Ovary (tissue), 9 donors: ENCODE results near the gene NR2F1-AS1. TPM values are rescaled to one million over a fixed set of nuclear protein-coding genes. Genes with fewer than 3 reads are reported as not detected.

ENCODE experiments used
- DNase-seq, 5 donors: peaks; one replicate each; pipeline ENCODE4 v3.0.0-alpha.2; 2019 to 2020
- H3K27ac ChIP-seq, 2 donors: fragments of 200-600 bp; one replicate each; pipeline versions ENCODE4 v1.5.1 to v1.8.0; 2019 to 2022
- H3K27me3 ChIP-seq: fragments of 200-600 bp; one replicate; pipeline ENCODE4 v1.8.0; 2022
- H3K36me3 ChIP-seq: fragments of 200-600 bp; sonication (generic); one replicate; pipeline ENCODE4 v1.5.1; 2019
- H3K4me1 ChIP-seq: one replicate; pipeline ENCODE4 v1.8.1; 2013; ENCODE audit warnings: mild to moderate bottlenecking, moderate library complexity; ENCODE audit not compliant: insufficient read depth
- H3K4me3 ChIP-seq: fragments of 200-600 bp; sonication (generic); one replicate; pipeline ENCODE4 v1.5.1; 2017
- H3K9me3 ChIP-seq, 2 donors: fragments of 200-600 bp in 1 of 2; sonication (generic) in 1 of 2; one replicate each; pipeline versions ENCODE4 v1.5.1 to v1.8.1; 2013 to 2019; ENCODE audit warnings: mild to moderate bottlenecking in 1 of 2, moderate library complexity in 1 of 2
- EP300 ChIP-seq: sonication (generic); formaldehyde crosslinking; IDR thresholded peaks from one replicate; pipeline ENCODE4 v1.6.1; 2017; ENCODE audit warnings: antibody characterized with exemption
- POLR2A ChIP-seq: fragments of 450-650 bp; IDR thresholded peaks from one replicate; pipeline ENCODE4 v1.6.1; 2017; ENCODE audit warnings: antibody characterized with exemption, mild to moderate bottlenecking, moderate library complexity
- WGBS, 3 donors: extraction: QIAGEN DNeasy Blood & Tissue Kit in 1 of 3; methylation state at CpG; one replicate each; pipeline versions ENCODE4 v1.1.5 to v1.1.7; 2013 to 2017; 5-methylcytosine and 5-hydroxymethylcytosine counted together
- intact Hi-C, 4 donors: fragments of 100-400 bp; cut with DNase I; formaldehyde crosslinking; loops; one replicate each; pipeline versions ENCODE4 v1.11.0 to v1.15.1; 2022 to 2023
- polyA plus RNA-seq, 2 donors: library from polyadenylated mRNA; stranded (reverse); fragments of 200-250 nt in 1 of 2; fragments of 350-450 nt in 1 of 2; fragmentation: Illumina TruSeq in 1 of 2; extraction: RNeasy Lipid Tissue Mini Kit (QIAGEN cat#74804) in 1 of 2; gene quantifications; one replicate each; pipeline ENCODE4 v1.2.3, GENCODE V29; 2013 to 2014
- total RNA-seq, 7 donors: library from RNA; depleted of rRNA in 2 of 7; stranded (reverse); fragments of >200 nt in 2 of 7; fragmentation: NEBNext Ultra II Directional in 3 of 7; extraction: Animal tissue kit (Norgen Biotek cat#: 25700) in 3 of 7; gene quantifications; one replicate each; pipeline versions ENCODE4 v1.1.0 to v1.2.4, GENCODE V29; 2016 to 2023
- TF ChIP-seq, protein P1 (sequence below), 3 donors: fragments of 450-650 bp in 2 of 3; fragments of 200-600 bp in 1 of 3; IDR thresholded peaks; one replicate each; pipeline versions ENCODE4 v1.5.1 to v1.8.0; 2016 to 2022; ENCODE audit warnings: antibody characterized with exemption in 3 of 3, mild to moderate bottlenecking in 1 of 3
- donor health status: DM: no; HTN: no; CAD: no; lungs with moderate emphysema.
- donor health status: DM: no; HTN: no; CAD: no.
- donor health status: Bipolar disorder and iron deficiency.
- donor health status: DM: yes; HTN: yes; CAD: no.
- donor health status: DM: no; HTN: no; CAD: no.
- donor health status: DM: yes; HTN: yes; CAD: no.

Gene NR2F1-AS1
- total and polyA plus RNA-seq, 9 donors = 20.7 to 45.7 (median 25.0) TPM

- peak overlapping the region in 1 of 2 donors; percentile 58 for H3K27ac ChIP-seq
- DNase-seq = no peak
- peaks cover 6% of the 10 kb centered on the region for H3K4me1 ChIP-seq
- peak overlapping the region; percentile 15 for H3K4me3 ChIP-seq
- no peak for TF ChIP-seq POLR2A
- no peak for TF ChIP-seq EP300
- TF ChIP-seq, protein P1, sequence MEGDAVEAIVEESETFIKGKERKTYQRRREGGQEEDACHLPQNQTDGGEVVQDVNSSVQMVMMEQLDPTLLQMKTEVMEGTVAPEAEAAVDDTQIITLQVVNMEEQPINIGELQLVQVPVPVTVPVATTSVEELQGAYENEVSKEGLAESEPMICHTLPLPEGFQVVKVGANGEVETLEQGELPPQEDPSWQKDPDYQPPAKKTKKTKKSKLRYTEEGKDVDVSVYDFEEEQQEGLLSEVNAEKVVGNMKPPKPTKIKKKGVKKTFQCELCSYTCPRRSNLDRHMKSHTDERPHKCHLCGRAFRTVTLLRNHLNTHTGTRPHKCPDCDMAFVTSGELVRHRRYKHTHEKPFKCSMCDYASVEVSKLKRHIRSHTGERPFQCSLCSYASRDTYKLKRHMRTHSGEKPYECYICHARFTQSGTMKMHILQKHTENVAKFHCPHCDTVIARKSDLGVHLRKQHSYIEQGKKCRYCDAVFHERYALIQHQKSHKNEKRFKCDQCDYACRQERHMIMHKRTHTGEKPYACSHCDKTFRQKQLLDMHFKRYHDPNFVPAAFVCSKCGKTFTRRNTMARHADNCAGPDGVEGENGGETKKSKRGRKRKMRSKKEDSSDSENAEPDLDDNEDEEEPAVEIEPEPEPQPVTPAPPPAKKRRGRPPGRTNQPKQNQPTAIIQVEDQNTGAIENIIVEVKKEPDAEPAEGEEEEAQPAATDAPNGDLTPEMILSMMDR (IDR thresholded peaks at IDR 0.05) = no peak
- H3K27me3 ChIP-seq = no peaks in the 10 kb centered on the region
- 82 to 89% (median 87%) methylated on average over 6 of the region's 6 CpGs for WGBS, 3 donors
- no peaks in the 10 kb centered on the region for H3K36me3 ChIP-seq
- intact Hi-C loops = loop anchor here in 2 of 4 donors (5.0 to 10.0 kb wide), 2 partner anchors 43 to 481 kb away; no protein-coding TSS in a partner anchor
- no peaks in the 10 kb centered on the region for H3K9me3 ChIP-seq
These were observed 5.3 kb downstream of the NR2F1-AS1 start for GRCh38 chr5:93575461-93576414.

- intact Hi-C loops = loop anchor here in 2 of 4 donors (5.0 to 10.0 kb wide), 2 partner anchors 42 to 480 kb away; no protein-coding TSS in a partner anchor
- 15 to 22% (median 15%) methylated on average over 12 of the region's 12 CpGs for WGBS, 3 donors
- DNase-seq = no peak
- peaks cover 6% of the 10 kb centered on the region for H3K4me1 ChIP-seq
- H3K27ac ChIP-seq = peak overlapping the region in 1 of 2 donors; percentile 58
- TF ChIP-seq EP300 = no peak
- TF ChIP-seq, protein P1 (IDR thresholded peaks at IDR 0.05) = no peak
- no peak for TF ChIP-seq POLR2A
- H3K36me3 ChIP-seq = no peaks in the 10 kb centered on the region
- H3K27me3 ChIP-seq = no peaks in the 10 kb centered on the region
- H3K9me3 ChIP-seq = no peaks in the 10 kb centered on the region
- peak overlapping the region; percentile 15 for H3K4me3 ChIP-seq
These were observed 6.3 kb downstream of the NR2F1-AS1 start for GRCh38 chr5:93574491-93575305.

GRCh38 chr5:93573354-93574351 is 7.4 kb downstream of the NR2F1-AS1 start:
- no peaks in the 10 kb centered on the region for H3K36me3 ChIP-seq
- TF ChIP-seq EP300 (no peak), POLR2A (no peak)
- TF ChIP-seq, protein P1 (IDR thresholded peaks at IDR 0.05) = no peak
- H3K4me3 ChIP-seq = no peak overlapping the region
- DNase-seq = no peak
- intact Hi-C loops = loop anchor here in 1 of 4 donors (10.0 kb wide), 1 partner anchor 479 kb away; no protein-coding TSS in a partner anchor
- H3K4me1 ChIP-seq = peaks cover 6% of the 10 kb centered on the region
- no peaks in the 10 kb centered on the region for H3K27me3 ChIP-seq
- H3K9me3 ChIP-seq = no peaks in the 10 kb centered on the region
- WGBS, 3 donors = 81 to 83% (median 81%) methylated on average over 32 of the region's 32 CpGs
- peak overlapping the region in 1 of 2 donors; percentile 58 for H3K27ac ChIP-seq
